SK-N-SH (cell line): ENCODE results near the gene LCOR.

Experiments used
- CTCF ChIP-seq: fragments of 200-600 bp; sonication (generic); IDR thresholded peaks from 2 replicates; pipeline ENCODE4 v1.6.1; 2017; ENCODE audit warnings: antibody characterized with exemption, mild to moderate bottlenecking, moderate library complexity
- FOSL2 ChIP-seq: IDR thresholded peaks from 2 replicates; pipeline ENCODE4 v1.4.0; 2012; ENCODE audit warnings: low read depth, mild to moderate bottlenecking, moderate library complexity, borderline replicate concordance
- POLR2AphosphoS5 ChIP-seq: IDR thresholded peaks from 2 replicates; pipeline ENCODE4 v1.6.1; 2012; ENCODE audit warnings: low read depth, low read length
- RAD21 ChIP-seq: IDR thresholded peaks from 2 replicates; pipeline ENCODE4 v1.6.1; 2012; ENCODE audit warnings: mild to moderate bottlenecking, low read length

- TF ChIP-seq CTCF (no peak), FOSL2 (no peak), POLR2AphosphoS5 (no peak), RAD21 (no peak)
Measured at GRCh38 chr10:97030894-97031293, 198.8 kb downstream of the LCOR start.
